AG04450 (cell line): ENCODE data around the gene TOR1AIP1. TPM values are rescaled to one million over a fixed set of nuclear protein-coding genes. Genes with fewer than 3 reads are reported as not detected.

Experiments used
- CTCF ChIA-PET: fragments of 300-600, 350-600 bp; formaldehyde crosslinking; extraction: SDS; loops from one replicate; lab custom pipeline; 2022; ENCODE audit warnings: antibody characterized with exemption, inconsistent platforms; lab: Charles Lee
- POLR2A ChIA-PET: fragments of 350-600 bp; formaldehyde crosslinking; extraction: SDS; loops from one replicate; lab custom pipeline; 2021; ENCODE audit warnings: antibody characterized with exemption, inconsistent platforms; lab: Yijun Ruan, JAX
- DNase-seq: peaks from one replicate; pipeline ENCODE4 v3.0.0-alpha.2; 2011; ENCODE audit warnings: low read depth, low spot score
- H3K27ac ChIP-seq: one replicate; pipeline ENCODE4 v1.5.1; 2012; ENCODE audit warnings: low read depth, low read length, control low read depth
- H3K27me3 ChIP-seq: one replicate; pipeline ENCODE4 v1.6.0; 2012; ENCODE audit warnings: low read length; ENCODE audit not compliant: control insufficient read depth, insufficient read depth
- H3K4me3 ChIP-seq: 2 replicates; pipeline ENCODE4 v1.5.1; 2011; ENCODE audit warnings: mild to moderate bottlenecking, low read depth, low read length, control low read depth
- H3K9me3 ChIP-seq: 2 replicates; pipeline ENCODE4 v1.5.1; 2012; ENCODE audit warnings: low read length; ENCODE audit not compliant: control insufficient read depth, insufficient read depth
- CTCF ChIP-seq: IDR thresholded peaks from 2 replicates; pipeline ENCODE4 v1.5.1; 2011; ENCODE audit warnings: low read depth, low read length, control low read depth, inconsistent platforms
- polyA plus RNA-seq: library from polyadenylated mRNA; depleted of rRNA; stranded (reverse); fragments of >200 nt; gene quantifications from 2 replicates; pipeline ENCODE4 v1.2.3, GENCODE V29; 2011

The TOR1AIP1 gene
- polyA plus RNA-seq, 1 experiment: 44.9 TPM

GRCh38 chr1:179888071-179888470, 6.0 kb downstream of the TOR1AIP1 start:
- H3K27ac ChIP-seq: no peak overlapping the region
- H3K4me3 ChIP-seq: no peak overlapping the region
- ChIA-PET POLR2A (no interaction called here), CTCF (interaction anchor here (2.0 kb wide), 1 partner anchor 291 kb away, joined by 6 read pairs; no protein-coding TSS in a partner anchor)
- no peak for TF ChIP-seq CTCF
- H3K27me3 ChIP-seq: no peaks in the 10 kb centered on the region
- H3K9me3 ChIP-seq: no peaks in the 10 kb centered on the region
- DNase-seq: no peak

- Histone ChIP-seq H3K4me3 (no peak overlapping the region), H3K27me3 (no peaks in the 10 kb centered on the region), H3K27ac (no peak overlapping the region), H3K9me3 (no peaks in the 10 kb centered on the region)
- ChIA-PET POLR2A (no interaction called here), CTCF (interaction anchor here (2.0 kb wide), 1 partner anchor 290 kb away, joined by 6 read pairs; no protein-coding TSS in a partner anchor)
- no peak for DNase-seq
- TF ChIP-seq CTCF: no peak
Observed at GRCh38 chr1:179889589-179889988, 7.5 kb downstream of the TOR1AIP1 start.

GRCh38 chr1:179910934-179911333, 28.8 kb downstream of the TOR1AIP1 start:
- TF ChIP-seq CTCF: no peak
- no peaks in the 10 kb centered on the region for H3K9me3 ChIP-seq
- H3K27me3 ChIP-seq: no peaks in the 10 kb centered on the region
- POLR2A ChIA-PET: no interaction called here
- no peak overlapping the region for H3K4me3 ChIP-seq
- H3K27ac ChIP-seq: no peak overlapping the region
- no peak for DNase-seq
- CTCF ChIA-PET: interaction anchor here (0.9 kb wide), 1 partner anchor 43 kb away, joined by 4 read pairs; no protein-coding TSS in a partner anchor

GRCh38 chr1:179911812-179912211, 29.7 kb downstream of the TOR1AIP1 start:
- ChIA-PET CTCF (interaction anchor here (0.6 to 0.9 kb wide), 2 partner anchors 28 to 44 kb away, joined by 3 to 4 read pairs; no protein-coding TSS in a partner anchor), POLR2A (no interaction called here)
- no peak overlapping the region for H3K27ac ChIP-seq
- no peak overlapping the region for H3K4me3 ChIP-seq
- H3K27me3 ChIP-seq: no peaks in the 10 kb centered on the region
- no peak for TF ChIP-seq CTCF
- DNase-seq: no peak
- H3K9me3 ChIP-seq: no peaks in the 10 kb centered on the region

GRCh38 chr1:179917601-179918429, 35.7 kb downstream of the TOR1AIP1 start:
- POLR2A ChIA-PET: no interaction called here
- no peak for TF ChIP-seq CTCF
- Histone ChIP-seq H3K27ac (no peak overlapping the region), H3K4me3 (no peak overlapping the region), H3K9me3 (no peaks in the 10 kb centered on the region), H3K27me3 (no peaks in the 10 kb centered on the region)
- CTCF ChIA-PET: no interaction called here
- no peak for DNase-seq
